HL-60 (cell line): ENCODE data around the gene PDS5B.

Experiments
- CTCF ChIP-seq: IDR thresholded peaks from one replicate; pipeline ENCODE4 v1.5.1; 2011; ENCODE audit warnings: low read length, control low read depth, inconsistent platforms; ENCODE audit not compliant: insufficient read depth
- POLR2AphosphoS5 ChIP-seq: IDR thresholded peaks from 2 replicates; pipeline ENCODE4 v1.6.1; 2012; ENCODE audit warnings: low read depth
- REST ChIP-seq: IDR thresholded peaks from 2 replicates; pipeline ENCODE4 v1.6.1; 2012; ENCODE audit warnings: low read depth; ENCODE audit not compliant: insufficient replicate concordance
- SPI1 ChIP-seq: IDR thresholded peaks from 2 replicates; pipeline ENCODE4 v1.6.1; 2012; ENCODE audit warnings: low read depth, mild to moderate bottlenecking, borderline replicate concordance

- TF ChIP-seq CTCF (no peak), REST (no peak), POLR2AphosphoS5 (no peak), SPI1 (no peak)
Observed at GRCh38 chr13:32722340-32722739, 136.1 kb downstream of the PDS5B start.
